HepG2 (cell line): ENCODE data around the gene MFSD2A.

ENCODE experiments used
- JUN ChIP-seq: sonication (generic); formaldehyde crosslinking; IDR thresholded peaks from 2 replicates; pipeline ENCODE4 v1.4.0; 2020; ENCODE audit warnings: mild to moderate bottlenecking, missing genetic modification reagents
- KLF16 ChIP-seq, 2 experiments: sonication (generic) in 1 of 2; formaldehyde crosslinking in 1 of 2; IDR thresholded peaks; 2 replicates each; pipeline versions ENCODE4 v1.6.1 to v1.8.0; 2016 to 2023; ENCODE audit warnings: missing genetic modification reagents in 2 of 2, missing compliant biosample characterization in 1 of 2
- NR1H2 ChIP-seq: sonication (generic); formaldehyde crosslinking; IDR thresholded peaks from 2 replicates; pipeline ENCODE4 v1.8.1; 2022; ENCODE audit warnings: low read depth, missing genetic modification reagents, borderline replicate concordance
- RAD21 ChIP-seq: fragments of 450-650 bp; formaldehyde crosslinking; IDR thresholded peaks from 2 replicates; pipeline ENCODE4 v1.5.0; 2020; ENCODE audit warnings: mild to moderate bottlenecking
- SALL2 ChIP-seq: sonication (generic); formaldehyde crosslinking; IDR thresholded peaks from 2 replicates; pipeline ENCODE4 v1.8.1; 2023; ENCODE audit warnings: mild to moderate bottlenecking, missing genetic modification reagents, inconsistent platforms
- SATB2 ChIP-seq: sonication (generic); formaldehyde crosslinking; IDR thresholded peaks from 2 replicates; pipeline ENCODE4 v1.5.0; 2020; ENCODE audit warnings: missing genetic modification reagents
- XBP1 ChIP-seq: sonication (generic); formaldehyde crosslinking; IDR thresholded peaks from 2 replicates; pipeline ENCODE4 v1.5.0; 2020; ENCODE audit warnings: missing genetic modification reagents
- ZFYVE20 ChIP-seq: sonication (generic); formaldehyde crosslinking; IDR thresholded peaks from 2 replicates; pipeline ENCODE4 v1.8.0; 2023; ENCODE audit warnings: low read depth, mild to moderate bottlenecking, moderate library complexity, missing genetic modification reagents, borderline replicate concordance
- ZNF263 ChIP-seq: sonication (generic); formaldehyde crosslinking; IDR thresholded peaks from 2 replicates; pipeline ENCODE4 v1.4.0; 2020; ENCODE audit warnings: missing genetic modification reagents
- TF ChIP-seq, protein P1 (sequence below): sonication (generic); formaldehyde crosslinking; IDR thresholded peaks from 2 replicates; pipeline ENCODE4 v1.5.0; 2020; ENCODE audit warnings: missing genetic modification reagents
- TF ChIP-seq, protein P2 (sequence below): sonication (generic); formaldehyde crosslinking; IDR thresholded peaks from 2 replicates; pipeline ENCODE4 v1.5.1; 2020; ENCODE audit warnings: mild to moderate bottlenecking, missing genetic modification reagents, moderate library complexity
- TF ChIP-seq, protein P3 (sequence below): sonication (generic); formaldehyde crosslinking; IDR thresholded peaks from 2 replicates; pipeline ENCODE4 v1.5.0; 2020; ENCODE audit warnings: missing genetic modification reagents
- TF ChIP-seq, protein P4 (sequence below): sonication (generic); formaldehyde crosslinking; IDR thresholded peaks from 2 replicates; pipeline ENCODE4 v1.5.0; 2020; ENCODE audit warnings: mild to moderate bottlenecking, missing genetic modification reagents, moderate library complexity

DNA sequence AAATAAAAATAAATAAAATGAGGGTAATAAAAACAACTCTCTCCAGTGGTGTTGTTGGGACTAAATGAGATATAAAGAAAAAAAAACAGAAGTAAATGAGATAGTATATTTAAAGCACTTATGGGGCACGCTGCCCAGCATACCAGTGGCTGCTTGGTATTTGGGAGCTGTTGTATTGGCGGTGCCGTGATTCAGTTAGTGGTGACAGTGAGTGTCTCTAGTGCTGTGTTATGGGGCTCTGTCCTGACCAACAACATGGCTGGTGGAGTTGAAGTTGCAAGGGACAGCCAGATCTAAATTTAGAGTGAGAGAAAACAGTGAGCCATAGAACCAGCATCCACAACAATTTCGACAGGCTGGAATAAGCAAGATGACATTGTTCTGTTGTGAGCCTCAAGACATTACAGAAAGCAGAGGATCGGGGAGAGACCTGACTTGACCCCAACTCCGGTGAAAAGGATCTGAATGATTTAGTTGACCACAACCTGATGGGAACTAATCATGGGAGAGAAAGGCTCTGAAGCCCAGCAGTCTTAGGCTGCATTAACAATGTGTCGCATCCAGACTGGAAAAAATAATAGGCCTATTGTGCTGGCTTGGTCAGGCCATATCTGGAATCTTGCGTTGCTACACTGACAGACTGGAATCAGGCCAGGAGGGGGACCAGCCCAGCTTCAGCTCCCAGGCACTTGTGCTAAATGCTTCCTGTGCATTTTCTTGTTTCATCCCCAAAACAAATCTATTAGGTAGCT is 2.4 kb upstream of the MFSD2A start:
- TF ChIP-seq, protein P1, sequence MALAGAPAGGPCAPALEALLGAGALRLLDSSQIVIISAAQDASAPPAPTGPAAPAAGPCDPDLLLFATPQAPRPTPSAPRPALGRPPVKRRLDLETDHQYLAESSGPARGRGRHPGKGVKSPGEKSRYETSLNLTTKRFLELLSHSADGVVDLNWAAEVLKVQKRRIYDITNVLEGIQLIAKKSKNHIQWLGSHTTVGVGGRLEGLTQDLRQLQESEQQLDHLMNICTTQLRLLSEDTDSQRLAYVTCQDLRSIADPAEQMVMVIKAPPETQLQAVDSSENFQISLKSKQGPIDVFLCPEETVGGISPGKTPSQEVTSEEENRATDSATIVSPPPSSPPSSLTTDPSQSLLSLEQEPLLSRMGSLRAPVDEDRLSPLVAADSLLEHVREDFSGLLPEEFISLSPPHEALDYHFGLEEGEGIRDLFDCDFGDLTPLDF (CRISPR knock-in tag), result no peak
- TF ChIP-seq XBP1 (CRISPR knock-in tag) (no peak), JUN (CRISPR knock-in tag) (no peak), SALL2 (no peak), SATB2 (CRISPR knock-in tag) (no peak), ZFYVE20 (CRISPR knock-in tag) (no peak), RAD21 (no peak), KLF16 (CRISPR knock-in tag; IDR thresholded peaks at IDR 0.05) (no peak), ZNF263 (CRISPR knock-in tag) (no peak), NR1H2 (no peak)
- TF ChIP-seq, protein P2, sequence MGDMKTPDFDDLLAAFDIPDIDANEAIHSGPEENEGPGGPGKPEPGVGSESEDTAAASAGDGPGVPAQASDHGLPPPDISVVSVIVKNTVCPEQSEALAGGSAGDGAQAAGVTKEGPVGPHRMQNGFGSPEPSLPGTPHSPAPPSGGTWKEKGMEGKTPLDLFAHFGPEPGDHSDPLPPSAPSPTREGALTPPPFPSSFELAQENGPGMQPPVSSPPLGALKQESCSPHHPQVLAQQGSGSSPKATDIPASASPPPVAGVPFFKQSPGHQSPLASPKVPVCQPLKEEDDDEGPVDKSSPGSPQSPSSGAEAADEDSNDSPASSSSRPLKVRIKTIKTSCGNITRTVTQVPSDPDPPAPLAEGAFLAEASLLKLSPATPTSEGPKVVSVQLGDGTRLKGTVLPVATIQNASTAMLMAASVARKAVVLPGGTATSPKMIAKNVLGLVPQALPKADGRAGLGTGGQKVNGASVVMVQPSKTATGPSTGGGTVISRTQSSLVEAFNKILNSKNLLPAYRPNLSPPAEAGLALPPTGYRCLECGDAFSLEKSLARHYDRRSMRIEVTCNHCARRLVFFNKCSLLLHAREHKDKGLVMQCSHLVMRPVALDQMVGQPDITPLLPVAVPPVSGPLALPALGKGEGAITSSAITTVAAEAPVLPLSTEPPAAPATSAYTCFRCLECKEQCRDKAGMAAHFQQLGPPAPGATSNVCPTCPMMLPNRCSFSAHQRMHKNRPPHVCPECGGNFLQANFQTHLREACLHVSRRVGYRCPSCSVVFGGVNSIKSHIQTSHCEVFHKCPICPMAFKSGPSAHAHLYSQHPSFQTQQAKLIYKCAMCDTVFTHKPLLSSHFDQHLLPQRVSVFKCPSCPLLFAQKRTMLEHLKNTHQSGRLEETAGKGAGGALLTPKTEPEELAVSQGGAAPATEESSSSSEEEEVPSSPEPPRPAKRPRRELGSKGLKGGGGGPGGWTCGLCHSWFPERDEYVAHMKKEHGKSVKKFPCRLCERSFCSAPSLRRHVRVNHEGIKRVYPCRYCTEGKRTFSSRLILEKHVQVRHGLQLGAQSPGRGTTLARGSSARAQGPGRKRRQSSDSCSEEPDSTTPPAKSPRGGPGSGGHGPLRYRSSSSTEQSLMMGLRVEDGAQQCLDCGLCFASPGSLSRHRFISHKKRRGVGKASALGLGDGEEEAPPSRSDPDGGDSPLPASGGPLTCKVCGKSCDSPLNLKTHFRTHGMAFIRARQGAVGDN (CRISPR knock-in tag), result no peak
- TF ChIP-seq, protein P3, sequence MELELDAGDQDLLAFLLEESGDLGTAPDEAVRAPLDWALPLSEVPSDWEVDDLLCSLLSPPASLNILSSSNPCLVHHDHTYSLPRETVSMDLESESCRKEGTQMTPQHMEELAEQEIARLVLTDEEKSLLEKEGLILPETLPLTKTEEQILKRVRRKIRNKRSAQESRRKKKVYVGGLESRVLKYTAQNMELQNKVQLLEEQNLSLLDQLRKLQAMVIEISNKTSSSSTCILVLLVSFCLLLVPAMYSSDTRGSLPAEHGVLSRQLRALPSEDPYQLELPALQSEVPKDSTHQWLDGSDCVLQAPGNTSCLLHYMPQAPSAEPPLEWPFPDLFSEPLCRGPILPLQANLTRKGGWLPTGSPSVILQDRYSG, result no peak
- TF ChIP-seq, protein P4, sequence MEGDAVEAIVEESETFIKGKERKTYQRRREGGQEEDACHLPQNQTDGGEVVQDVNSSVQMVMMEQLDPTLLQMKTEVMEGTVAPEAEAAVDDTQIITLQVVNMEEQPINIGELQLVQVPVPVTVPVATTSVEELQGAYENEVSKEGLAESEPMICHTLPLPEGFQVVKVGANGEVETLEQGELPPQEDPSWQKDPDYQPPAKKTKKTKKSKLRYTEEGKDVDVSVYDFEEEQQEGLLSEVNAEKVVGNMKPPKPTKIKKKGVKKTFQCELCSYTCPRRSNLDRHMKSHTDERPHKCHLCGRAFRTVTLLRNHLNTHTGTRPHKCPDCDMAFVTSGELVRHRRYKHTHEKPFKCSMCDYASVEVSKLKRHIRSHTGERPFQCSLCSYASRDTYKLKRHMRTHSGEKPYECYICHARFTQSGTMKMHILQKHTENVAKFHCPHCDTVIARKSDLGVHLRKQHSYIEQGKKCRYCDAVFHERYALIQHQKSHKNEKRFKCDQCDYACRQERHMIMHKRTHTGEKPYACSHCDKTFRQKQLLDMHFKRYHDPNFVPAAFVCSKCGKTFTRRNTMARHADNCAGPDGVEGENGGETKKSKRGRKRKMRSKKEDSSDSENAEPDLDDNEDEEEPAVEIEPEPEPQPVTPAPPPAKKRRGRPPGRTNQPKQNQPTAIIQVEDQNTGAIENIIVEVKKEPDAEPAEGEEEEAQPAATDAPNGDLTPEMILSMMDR, result no peak
